Nucleus accumbens (tissue), 56 donors: ENCODE data around the gene KCNQ1OT1.

Experiments used
- DNase-seq, 56 donors: peaks; one replicate each; lab custom pipeline; 2025; lab: John Stamatoyannopoulos, UW

The KCNQ1OT1 gene

DNA sequence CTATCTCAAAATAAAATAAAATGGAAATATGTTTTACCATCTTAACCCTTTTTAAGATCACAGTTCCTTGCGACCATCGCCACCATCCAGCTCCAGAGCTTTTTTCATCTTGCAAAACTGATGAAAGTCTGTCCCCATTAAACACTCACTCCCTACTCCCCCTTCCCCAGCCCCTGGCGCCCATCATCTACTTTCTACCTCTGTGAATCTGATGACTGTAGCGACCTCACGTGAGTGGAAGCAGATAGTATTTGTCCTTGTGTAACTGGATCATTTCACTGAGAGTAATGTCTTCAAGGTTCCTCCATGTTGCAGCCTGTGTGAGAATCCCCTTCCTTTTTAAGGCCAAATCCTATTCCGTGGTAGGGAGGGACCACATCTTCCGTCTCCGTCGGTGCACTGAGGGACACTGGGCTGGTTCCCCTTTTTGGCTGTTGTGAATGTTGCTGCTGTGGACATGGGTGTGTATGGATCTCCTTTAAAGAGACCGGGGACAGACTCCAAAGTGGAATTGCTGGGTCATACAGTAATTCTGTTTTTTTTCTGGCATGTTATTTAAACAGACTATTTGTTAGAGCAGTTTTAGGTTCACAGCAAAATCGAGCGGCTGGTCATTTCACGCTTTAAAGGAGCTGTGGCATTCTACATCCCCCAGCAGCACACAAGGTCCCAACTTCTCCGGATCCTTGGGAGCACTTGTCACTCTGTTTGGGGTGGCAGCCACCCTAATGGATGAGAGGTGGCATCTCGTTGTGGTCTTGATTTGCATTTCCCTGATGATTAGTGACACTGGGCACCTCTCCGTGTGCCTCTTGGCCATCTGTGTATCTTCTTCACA lies 135.0 kb downstream of the KCNQ1OT1 start:
- DNase-seq, result no peak

DNA sequence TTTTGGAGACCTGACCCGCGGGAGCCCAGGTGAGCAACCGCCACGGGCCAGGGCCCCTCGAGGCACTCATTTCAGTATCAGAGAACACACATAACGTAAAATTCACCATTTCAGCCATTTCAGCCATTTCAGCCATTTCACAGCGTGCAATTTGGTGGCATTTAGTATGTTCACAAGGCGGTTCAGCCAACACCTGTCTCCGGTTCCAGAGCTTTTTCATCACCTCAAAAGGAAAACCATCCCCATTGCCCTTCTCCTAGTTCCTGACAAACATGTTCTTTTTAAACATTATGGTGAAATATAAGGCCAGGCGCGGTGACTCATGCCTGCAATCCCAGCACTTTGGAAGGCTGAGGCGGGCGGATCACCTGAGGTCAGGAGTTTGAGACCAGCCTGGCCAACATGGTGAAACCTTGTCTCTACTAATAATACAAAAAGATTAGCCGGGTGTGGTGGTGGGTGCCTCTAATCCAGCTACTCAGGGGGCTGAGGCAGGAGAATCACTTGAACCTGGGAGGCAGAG lies 135.7 kb downstream of the KCNQ1OT1 start:
- no peak for DNase-seq

DNA sequence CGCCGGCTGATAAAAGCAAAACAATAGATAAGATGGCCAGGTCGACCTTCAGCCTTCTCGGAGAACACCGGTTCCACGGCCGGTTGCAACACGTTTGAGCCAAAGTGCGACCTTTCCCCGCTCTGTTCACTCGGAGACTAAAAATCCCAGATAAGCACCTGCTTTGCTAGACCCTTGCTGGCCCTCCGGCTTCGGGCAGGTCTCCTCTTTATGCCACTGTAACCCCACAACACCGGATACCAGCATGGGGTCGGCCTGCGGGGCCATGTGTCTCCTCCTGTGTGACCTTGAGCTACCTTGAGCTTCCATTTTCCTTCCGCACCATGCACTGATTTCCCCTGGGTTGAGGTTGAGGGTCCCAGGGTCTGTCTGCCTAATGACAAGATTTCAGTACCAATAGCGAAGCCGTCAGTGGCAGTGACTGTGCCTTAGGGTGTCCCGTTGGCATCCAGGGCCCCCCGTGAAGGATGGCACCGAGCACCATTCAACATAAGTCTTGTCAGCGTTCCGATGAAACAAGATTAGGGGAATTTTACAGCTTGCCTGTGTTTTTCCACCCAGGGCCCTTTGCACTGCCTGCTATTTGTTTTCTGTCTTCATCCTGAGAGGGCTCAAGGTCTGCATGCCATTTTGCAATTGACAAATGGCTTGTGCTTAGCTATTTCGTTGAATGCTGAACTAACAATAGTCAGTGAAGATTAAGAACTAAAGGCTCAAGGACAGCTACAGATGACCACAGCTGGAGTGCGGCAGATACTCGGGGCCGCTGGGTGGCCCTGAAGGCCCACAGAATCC lies 136.4 kb downstream of the KCNQ1OT1 start:
- no peak for DNase-seq

DNA sequence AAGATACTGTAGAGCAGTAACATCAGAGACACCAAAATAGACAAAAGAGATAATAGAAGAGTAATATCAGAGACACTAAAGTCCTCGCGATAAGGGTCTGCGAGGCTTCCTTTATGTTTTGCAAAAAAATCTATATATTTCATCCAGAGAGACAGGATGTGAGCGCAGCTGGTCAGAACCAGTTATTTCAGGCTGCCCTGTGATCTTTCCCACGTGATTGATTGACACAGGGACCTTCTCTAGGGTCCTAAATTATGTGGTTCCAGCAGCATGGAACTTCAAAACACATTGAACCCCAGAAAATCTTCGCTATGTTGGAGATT lies 136.9 kb downstream of the KCNQ1OT1 start:
- DNase-seq, result no peak

DNA sequence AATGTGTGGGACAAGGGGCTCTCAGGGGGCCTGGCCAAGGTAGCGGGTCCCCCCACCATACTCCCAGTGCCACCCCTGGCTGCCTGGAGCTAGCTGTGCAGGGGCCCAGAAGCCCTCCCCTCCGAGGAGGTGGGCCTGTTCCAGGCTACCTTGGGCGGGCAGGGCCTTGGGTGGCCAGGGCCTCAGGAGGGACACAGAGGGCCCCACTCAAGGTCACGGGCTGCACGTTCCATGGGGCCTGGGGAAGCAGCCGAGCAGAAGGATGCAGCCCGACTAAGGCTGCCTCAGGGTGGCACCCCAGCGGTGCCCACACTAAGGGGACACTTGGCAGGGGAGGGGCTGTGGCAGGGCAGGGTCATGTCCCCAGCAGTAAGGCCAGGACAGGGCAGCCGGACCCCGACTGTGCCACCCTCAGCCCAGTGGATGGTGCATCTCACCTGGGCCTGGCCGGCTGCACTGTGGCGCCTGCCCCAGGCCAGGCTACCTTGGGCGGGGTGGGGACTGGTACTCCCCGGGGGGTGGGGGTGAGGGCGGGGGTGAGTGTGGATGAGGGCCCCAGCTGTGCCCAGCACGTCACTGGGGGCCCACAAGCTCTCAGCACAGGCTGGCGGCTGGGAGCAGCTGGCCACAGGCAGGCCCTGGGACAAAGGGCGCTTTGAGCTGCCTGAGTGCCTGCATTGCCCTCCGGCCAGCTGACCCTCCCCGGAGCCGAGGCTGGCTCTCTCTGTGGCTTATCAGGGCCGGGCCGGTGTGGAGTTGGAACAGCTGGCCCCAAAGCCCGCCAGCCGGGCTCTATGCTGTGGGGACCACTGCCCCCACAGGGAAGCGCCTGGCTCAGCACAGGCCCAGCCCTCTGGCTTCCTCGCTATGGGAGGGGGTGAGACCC lies 137.9 kb downstream of the KCNQ1OT1 start:
- DNase-seq, result peak in 53 of 56 donors; percentile 18 to 95 (median 83)

DNA sequence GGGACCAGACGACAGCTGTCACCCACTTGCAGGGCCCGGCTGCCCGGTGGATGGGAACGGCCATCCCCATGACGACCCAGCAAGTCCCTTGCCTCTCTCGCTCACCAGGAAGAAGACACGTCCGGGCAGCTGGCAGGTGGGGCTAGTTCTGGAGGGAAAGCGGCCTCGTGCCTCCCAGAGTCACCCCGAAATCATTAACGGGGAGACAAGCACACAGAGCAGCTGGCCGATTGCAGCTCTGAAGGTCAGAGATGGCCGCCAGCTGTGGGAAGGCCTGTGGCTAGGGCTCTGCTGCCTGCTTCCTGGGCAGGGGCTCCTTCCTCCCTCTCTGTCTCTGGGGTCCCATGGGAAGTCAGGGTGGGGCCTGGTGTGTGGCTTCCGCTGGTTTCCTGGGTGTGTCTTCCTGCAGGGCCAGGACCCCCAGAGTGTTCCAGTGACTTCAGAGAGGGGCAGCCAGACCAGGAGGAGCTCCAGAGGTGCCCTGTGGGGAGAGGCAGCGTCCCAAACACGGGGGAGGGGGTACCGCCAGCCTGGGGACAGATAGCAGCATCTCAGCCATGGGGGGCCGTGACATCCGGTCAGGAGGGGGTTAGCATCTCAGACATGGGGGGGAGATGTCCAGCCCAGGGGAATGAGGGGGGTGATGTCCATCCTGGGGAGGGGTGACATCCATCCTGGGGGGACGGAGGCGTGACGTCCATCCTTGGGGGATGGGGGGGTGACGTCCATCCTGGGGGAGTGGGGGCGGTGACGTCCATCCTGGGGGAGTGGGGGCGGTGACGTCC lies 140.1 kb downstream of the KCNQ1OT1 start:
- no peak for DNase-seq

DNA sequence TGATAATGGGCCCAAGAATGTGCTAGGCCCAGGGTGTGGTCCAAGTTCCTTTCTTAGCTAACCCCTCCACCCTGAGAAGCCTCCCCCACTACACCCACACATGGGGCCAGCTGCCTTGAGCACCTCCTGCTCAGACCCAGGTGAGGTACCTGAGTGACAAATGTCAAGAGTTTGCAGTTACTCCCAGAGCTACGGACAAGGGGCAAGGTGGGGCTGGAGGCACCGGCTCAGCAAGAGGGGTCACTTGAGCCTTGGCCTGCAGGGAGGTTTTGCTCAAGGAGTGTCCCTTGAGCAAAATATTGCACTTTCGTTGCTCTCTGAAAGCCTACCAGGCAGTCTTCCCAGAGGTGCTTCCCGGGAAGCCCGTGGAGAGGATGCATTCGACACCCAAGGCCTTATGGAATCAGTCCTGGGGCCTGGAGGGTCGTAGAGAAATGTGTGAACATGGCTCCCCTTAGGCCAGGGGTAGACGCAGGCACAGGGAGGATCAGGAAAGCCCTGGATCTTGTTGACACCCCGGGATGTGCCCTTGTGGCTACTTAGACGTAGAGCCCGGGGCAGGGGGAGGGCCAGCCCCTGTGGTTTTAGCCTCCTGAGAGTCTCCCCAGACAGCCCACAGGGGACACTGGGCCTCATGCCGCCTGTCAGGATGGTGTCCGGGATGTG lies 140.8 kb downstream of the KCNQ1OT1 start:
- DNase-seq, result no peak

DNA sequence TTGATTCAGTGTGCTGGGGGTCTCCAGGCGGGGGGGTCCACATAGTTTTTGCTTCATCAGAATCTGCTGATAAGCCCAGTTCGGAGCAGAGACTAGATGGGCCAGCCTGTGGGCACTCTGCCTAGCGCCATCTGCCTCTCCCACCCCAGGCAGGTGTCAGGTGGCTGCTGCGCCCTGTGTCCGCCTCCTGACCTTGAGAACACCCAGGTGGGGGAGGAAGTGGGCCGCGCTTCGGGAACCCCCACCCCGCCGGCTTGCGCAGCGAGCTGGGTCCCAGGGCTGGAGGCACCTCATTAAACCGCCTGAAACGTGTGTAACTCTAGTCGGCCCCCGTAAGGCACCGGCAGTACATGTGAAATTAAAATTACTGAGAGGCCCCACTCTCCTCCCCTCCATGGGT lies 141.4 kb downstream of the KCNQ1OT1 start:
- DNase-seq, result no peak
